Measurements from ENCODE around the gene HPS4. TPM values are rescaled to one million over a fixed set of nuclear protein-coding genes. Genes with fewer than 3 reads are reported as not detected.
"Not testable (repeated sequence)": the region's sequence is repeated elsewhere in the genome, so short reads cannot be mapped to it uniquely, and the experiment has no call there.

The HPS4 gene
- total RNA-seq, 1 donor from 2014 or later = 46.1 TPM

GRCh38 chr22:26439559-26439958 lies 44.0 kb downstream of the HPS4 start:
- no peak for TF ChIP-seq CTCF (conservative IDR thresholded peaks at IDR 0.05)
- Mint-ChIP-seq H3K4me1 (ENCODE audit: unreplicated experiment) (peaks cover 21% of the 10 kb centered on the region), H3K27ac (no peak overlapping the region), H3K9me3 (no peaks in the 10 kb centered on the region), H3K4me3 (no peak overlapping the region), H3K36me3 (no peaks in the 10 kb centered on the region), H3K27me3 (no peaks in the 10 kb centered on the region)
- DNase-seq (ENCODE audit: extremely low spot score, unreplicated experiment) = no peak

GRCh38 chr22:26438776-26439175 lies 44.8 kb downstream of the HPS4 start:
- H3K36me3 Mint-ChIP-seq; H3K4me3 Mint-ChIP-seq; H3K27ac Mint-ChIP-seq; H3K27me3 Mint-ChIP-seq; DNase-seq (ENCODE audit: extremely low spot score, unreplicated experiment); H3K9me3 Mint-ChIP-seq: not testable (repeated sequence)
- peaks cover 21% of the 10 kb centered on the region for H3K4me1 Mint-ChIP-seq (ENCODE audit: unreplicated experiment)

- H3K4me1 Mint-ChIP-seq (ENCODE audit: unreplicated experiment) = peaks cover 21% of the 10 kb centered on the region
- H3K9me3 Mint-ChIP-seq = no peaks in the 10 kb centered on the region
- no peak overlapping the region for H3K27ac Mint-ChIP-seq
- DNase-seq (ENCODE audit: extremely low spot score, unreplicated experiment) = no peak
- no peak for TF ChIP-seq CTCF (conservative IDR thresholded peaks at IDR 0.05)
- H3K27me3 Mint-ChIP-seq = no peaks in the 10 kb centered on the region
- no peaks in the 10 kb centered on the region for H3K36me3 Mint-ChIP-seq
- no peak overlapping the region for H3K4me3 Mint-ChIP-seq
Observed at GRCh38 chr22:26437694-26438392, 45.7 kb downstream of the HPS4 start.

GRCh38 chr22:26436903-26437515 lies 46.6 kb downstream of the HPS4 start:
- no peak overlapping the region for H3K4me3 Mint-ChIP-seq
- H3K9me3 Mint-ChIP-seq = no peaks in the 10 kb centered on the region
- H3K36me3 Mint-ChIP-seq = no peaks in the 10 kb centered on the region
- H3K4me1 Mint-ChIP-seq (ENCODE audit: unreplicated experiment) = peaks cover 21% of the 10 kb centered on the region
- peak overlapping the region; percentile 77 for H3K27ac Mint-ChIP-seq
- DNase-seq (ENCODE audit: extremely low spot score, unreplicated experiment) = no peak
- peaks cover 4% of the 10 kb centered on the region for H3K27me3 Mint-ChIP-seq
- TF ChIP-seq CTCF (conservative IDR thresholded peaks at IDR 0.05) = no peak

- no peaks in the 10 kb centered on the region for H3K9me3 Mint-ChIP-seq
- TF ChIP-seq CTCF (conservative IDR thresholded peaks at IDR 0.05) = no peak
- no peak overlapping the region for H3K27ac Mint-ChIP-seq
- H3K36me3 Mint-ChIP-seq = no peaks in the 10 kb centered on the region
- H3K4me3 Mint-ChIP-seq = no peak overlapping the region
- DNase-seq (ENCODE audit: extremely low spot score, unreplicated experiment) = no peak
- H3K4me1 Mint-ChIP-seq (ENCODE audit: unreplicated experiment) = peaks cover 27% of the 10 kb centered on the region
- H3K27me3 Mint-ChIP-seq = peaks cover 17% of the 10 kb centered on the region
Observed at GRCh38 chr22:26435327-26436093, 48.1 kb downstream of the HPS4 start.

GRCh38 chr22:26433805-26434204 lies 49.8 kb downstream of the HPS4 start:
- peaks cover 28% of the 10 kb centered on the region for H3K27me3 Mint-ChIP-seq
- H3K36me3 Mint-ChIP-seq = no peaks in the 10 kb centered on the region
- no peak overlapping the region for H3K4me3 Mint-ChIP-seq
- peaks cover 32% of the 10 kb centered on the region for H3K4me1 Mint-ChIP-seq (ENCODE audit: unreplicated experiment)
- H3K27ac Mint-ChIP-seq = no peak overlapping the region
- no peaks in the 10 kb centered on the region for H3K9me3 Mint-ChIP-seq
- TF ChIP-seq CTCF (conservative IDR thresholded peaks at IDR 0.05) = no peak
- no peak for DNase-seq (ENCODE audit: extremely low spot score, unreplicated experiment)

Data from type B pancreatic cell (in vitro differentiated cells).